Mesendoderm (in vitro differentiated cells): ENCODE results near the gene PGGHG.
"Not testable (repeated sequence)": the region's sequence is repeated elsewhere in the genome, so short reads cannot be mapped to it uniquely, and the experiment has no call there.

ENCODE experiments used
- DNase-seq: peaks from one replicate; pipeline ENCODE4 v3.0.0; 2013
- H2AK5ac ChIP-seq: 2 replicates; pipeline ENCODE4 v1.6.1; 2013; ENCODE audit warnings: low read length, inconsistent platforms
- H2BK120ac ChIP-seq: 2 replicates; pipeline ENCODE4 v1.6.1; 2013; ENCODE audit warnings: low read depth, mild to moderate bottlenecking, low read length, moderate library complexity, mixed read lengths
- H2BK15ac ChIP-seq: replicated peaks from 2 replicates; pipeline ENCODE4 v1.6.1; 2013; ENCODE audit warnings: low read depth, mild to moderate bottlenecking, moderate library complexity
- H2BK5ac ChIP-seq: 2 replicates; pipeline ENCODE4 v1.6.1; 2013; ENCODE audit warnings: low read length, inconsistent platforms
- H3K18ac ChIP-seq: 2 replicates; pipeline ENCODE4 v1.6.1; 2013; ENCODE audit warnings: mild to moderate bottlenecking, low read length, mixed read lengths
- H3K23ac ChIP-seq: one replicate; pipeline ENCODE4 v1.6.1; 2013; ENCODE audit warnings: low read length
- H3K27ac ChIP-seq: 2 replicates; pipeline ENCODE4 v1.5.1; 2013; ENCODE audit warnings: low read depth, mild to moderate bottlenecking, inconsistent platforms, low read length, moderate library complexity
- H3K27me3 ChIP-seq: 2 replicates; pipeline ENCODE4 v1.6.1; 2013; ENCODE audit warnings: low read length, control low read depth, mild to moderate bottlenecking, inconsistent platforms; ENCODE audit not compliant: insufficient read depth, poor library complexity
- H3K36me3 ChIP-seq: 2 replicates; pipeline ENCODE4 v1.6.1; 2013; ENCODE audit warnings: low read length, inconsistent platforms; ENCODE audit not compliant: control insufficient read depth, insufficient read depth
- H3K4ac ChIP-seq: one replicate; pipeline ENCODE4 v1.6.1; 2013; ENCODE audit warnings: low read depth, mild to moderate bottlenecking, low read length, moderate library complexity
- H3K4me1 ChIP-seq: 2 replicates; pipeline ENCODE4 v1.6.1; 2013; ENCODE audit warnings: low read depth, low read length, inconsistent platforms; ENCODE audit not compliant: control insufficient read depth
- H3K4me2 ChIP-seq: 2 replicates; pipeline ENCODE4 v1.6.1; 2013; ENCODE audit warnings: low read length
- H3K4me3 ChIP-seq: 2 replicates; pipeline ENCODE4 v1.5.1; 2013; ENCODE audit warnings: mild to moderate bottlenecking, low read length
- H3K56ac ChIP-seq: one replicate; pipeline ENCODE4 v1.6.1; 2013; ENCODE audit warnings: low read length
- H3K79me1 ChIP-seq: 2 replicates; pipeline ENCODE4 v1.6.1; 2013; ENCODE audit warnings: low read length, inconsistent platforms
- H3K79me2 ChIP-seq: 2 replicates; pipeline ENCODE4 v1.6.1; 2013; ENCODE audit warnings: mild to moderate bottlenecking, low read length; ENCODE audit not compliant: control insufficient read depth, insufficient read depth
- H3K9ac ChIP-seq: 2 replicates; pipeline ENCODE4 v1.6.1; 2013; ENCODE audit warnings: low read length, inconsistent platforms
- H4K5ac ChIP-seq: one replicate; pipeline ENCODE4 v1.6.1; 2013; ENCODE audit warnings: low read length
- H4K8ac ChIP-seq: one replicate; pipeline ENCODE4 v1.6.1; 2013; ENCODE audit warnings: low read depth, mild to moderate bottlenecking, control low read depth, low read length, moderate library complexity
- WGBS: extraction: QIAGEN DNeasy Blood & Tissue Kit; methylation state at CpG from one replicate; pipeline ENCODE4 v1.1.7; 2013; ENCODE audit warnings: low lambda C conversion rate, missing lambda C conversion rate; ENCODE audit not compliant: insufficient coverage; ENCODE audit errors: extremely low coverage; 5-methylcytosine and 5-hydroxymethylcytosine counted together

PGGHG gene

GRCh38 chr11:330307-330693 lies 41.4 kb downstream of the PGGHG start:
- no peak overlapping the region for H2AK5ac ChIP-seq
- H3K4ac ChIP-seq = no peak overlapping the region
- H2BK120ac ChIP-seq = no peak overlapping the region
- H3K27me3 ChIP-seq = no peaks in the 10 kb centered on the region
- no CpG with 5 or more reads among the region's 14 CpGs for WGBS
- H3K56ac ChIP-seq = peak overlapping the region; percentile 11
- no peaks in the 10 kb centered on the region for H3K79me2 ChIP-seq
- no peaks in the 10 kb centered on the region for H3K79me1 ChIP-seq
- no peak overlapping the region for H3K27ac ChIP-seq
- DNase-seq = no peak
- H4K8ac ChIP-seq = no peak overlapping the region
- H3K4me1 ChIP-seq = peaks cover 8% of the 10 kb centered on the region
- H3K23ac ChIP-seq = no peak overlapping the region
- no peak overlapping the region for H3K4me2 ChIP-seq
- H2BK15ac ChIP-seq = no peak overlapping the region
- H3K36me3 ChIP-seq = no peaks in the 10 kb centered on the region
- no peak overlapping the region for H3K18ac ChIP-seq
- H3K9ac ChIP-seq = no peak overlapping the region
- H3K4me3 ChIP-seq = no peak overlapping the region
- H4K5ac ChIP-seq = no peak overlapping the region
- no peak overlapping the region for H2BK5ac ChIP-seq

GRCh38 chr11:330694-331357 lies 41.9 kb downstream of the PGGHG start:
- Histone ChIP-seq H3K9ac (no peak overlapping the region), H3K4me1 (peaks cover 9% of the 10 kb centered on the region), H2BK5ac (no peak overlapping the region), H4K5ac (no peak overlapping the region), H3K27me3 (no peaks in the 10 kb centered on the region), H2BK120ac (no peak overlapping the region), H3K4me3 (no peak overlapping the region), H3K56ac (peak overlapping the region; percentile 17), H2BK15ac (no peak overlapping the region), H3K18ac (no peak overlapping the region), H3K4me2 (no peak overlapping the region), H3K79me1 (no peaks in the 10 kb centered on the region), H3K27ac (no peak overlapping the region), H3K4ac (no peak overlapping the region), H3K36me3 (no peaks in the 10 kb centered on the region), H3K23ac (no peak overlapping the region), H2AK5ac (peak overlapping the region; percentile 7), H3K79me2 (no peaks in the 10 kb centered on the region), H4K8ac (no peak overlapping the region)
- no CpG with 5 or more reads among the region's 34 CpGs for WGBS
- no peak for DNase-seq

GRCh38 chr11:331358-332060 lies 42.6 kb downstream of the PGGHG start:
- Histone ChIP-seq H3K79me1 (no peaks in the 10 kb centered on the region), H3K4me2 (no peak overlapping the region), H3K27me3 (no peaks in the 10 kb centered on the region), H3K4ac (no peak overlapping the region), H2BK120ac (no peak overlapping the region), H2AK5ac (no peak overlapping the region), H3K4me3 (no peak overlapping the region), H2BK5ac (no peak overlapping the region), H4K5ac (no peak overlapping the region), H3K27ac (no peak overlapping the region), H3K9ac (no peak overlapping the region), H4K8ac (no peak overlapping the region), H2BK15ac (no peak overlapping the region), H3K36me3 (no peaks in the 10 kb centered on the region), H3K18ac (no peak overlapping the region), H3K23ac (no peak overlapping the region), H3K4me1 (peaks cover 7% of the 10 kb centered on the region), H3K79me2 (no peaks in the 10 kb centered on the region), H3K56ac (peak overlapping the region; percentile 26)
- WGBS = no CpG with 5 or more reads among the region's 19 CpGs
- DNase-seq = no peak

DNA sequence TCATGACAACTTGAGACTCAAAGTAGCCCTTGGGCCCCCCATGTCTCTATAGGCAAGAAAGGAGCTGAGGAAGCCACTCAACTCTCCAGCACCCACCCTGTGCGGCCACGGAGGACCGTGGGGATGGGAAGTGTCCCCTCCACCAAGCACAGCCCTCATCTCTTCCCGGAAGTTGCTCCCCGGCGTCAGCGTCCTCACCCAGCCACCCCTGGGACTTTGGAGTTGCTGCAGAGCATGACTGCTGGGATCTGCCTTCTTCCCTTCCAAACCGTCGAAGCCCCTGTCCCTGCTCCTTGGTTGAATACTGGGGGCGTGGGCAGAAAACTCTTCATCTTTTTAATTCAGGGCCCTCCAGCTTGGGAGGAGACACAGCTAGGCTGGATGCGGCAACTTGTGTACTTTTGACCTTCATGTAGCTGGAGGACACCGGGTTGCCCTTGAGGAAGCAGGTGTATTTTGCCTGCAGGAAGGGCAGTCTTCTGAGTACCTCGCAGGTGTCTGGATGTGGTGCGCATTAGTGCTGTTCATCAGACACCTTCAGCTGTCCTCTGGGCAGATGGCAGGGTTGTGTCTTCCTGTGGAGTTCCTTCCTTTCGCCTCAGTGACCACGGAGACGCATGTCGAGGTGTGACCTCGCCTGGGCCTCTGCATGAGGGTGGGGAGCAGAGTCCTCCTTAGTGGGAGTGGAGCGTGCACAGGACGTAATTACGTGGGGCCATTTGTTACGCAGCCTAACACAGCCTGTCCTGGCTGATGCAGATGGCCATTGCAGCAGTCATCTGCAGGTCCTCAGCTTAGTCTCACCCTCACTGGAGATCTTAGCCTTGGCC lies 43.9 kb downstream of the PGGHG start:
- Histone ChIP-seq H3K79me1 (no peaks in the 10 kb centered on the region), H3K4ac (peak overlapping the region; percentile 38), H3K4me2 (no peak overlapping the region), H4K5ac (no peak overlapping the region), H3K23ac (no peak overlapping the region), H3K9ac (no peak overlapping the region), H2BK5ac (peak overlapping the region; percentile 24), H3K4me1 (peaks cover 7% of the 10 kb centered on the region), H2AK5ac (peak overlapping the region; percentile 84), H4K8ac (no peak overlapping the region), H2BK15ac (no peak overlapping the region), H3K79me2 (no peaks in the 10 kb centered on the region), H3K56ac (no peak overlapping the region), H3K27me3 (no peaks in the 10 kb centered on the region), H3K27ac (peak overlapping the region; percentile 37), H3K36me3 (no peaks in the 10 kb centered on the region), H3K18ac (no peak overlapping the region), H2BK120ac (peak overlapping the region; percentile 17), H3K4me3 (peak overlapping the region; percentile 9)
- no CpG with 5 or more reads among the region's 23 CpGs for WGBS
- no peak for DNase-seq

GRCh38 chr11:333616-334263 lies 44.8 kb downstream of the PGGHG start:
- not testable (repeated sequence) for H3K79me2 ChIP-seq, H3K4me1 ChIP-seq, H3K79me1 ChIP-seq, H4K8ac ChIP-seq, H3K4me3 ChIP-seq, H3K27me3 ChIP-seq, H2BK15ac ChIP-seq, H3K36me3 ChIP-seq
- peak; percentile 94 for DNase-seq
- Histone ChIP-seq H2BK120ac (peak overlapping the region; percentile 97), H3K27ac (peak overlapping the region; percentile 97), H3K18ac (peak overlapping the region; percentile 65), H2AK5ac (peak overlapping the region; percentile 84), H4K5ac (peak overlapping the region; percentile 84), H3K4ac (peak overlapping the region; percentile 89), H2BK5ac (peak overlapping the region; percentile 99), H3K23ac (peak overlapping the region; percentile 15), H3K56ac (peak overlapping the region; percentile 87), H3K4me2 (peak overlapping the region; percentile 53), H3K9ac (peak overlapping the region; percentile 70)
- no CpG with 5 or more reads among the region's 17 CpGs for WGBS
